Neural progenitor cell (in vitro differentiated cells): ENCODE measurements around the gene ACAA1. TPM values are rescaled to one million over a fixed set of nuclear protein-coding genes. Genes with fewer than 3 reads are reported as not detected.

Source experiments
- DNase-seq: peaks from one replicate; pipeline ENCODE4 v3.0.0-alpha.2; 2016; ENCODE audit warnings: low spot score
- H2AFZ ChIP-seq: fragments of 200-600 bp; sonication (generic); replicated peaks from 2 replicates; pipeline ENCODE4 v1.6.1; 2016; ENCODE audit warnings: antibody characterized with exemption
- H3F3A ChIP-seq: fragments of 200-600 bp; sonication (generic); 2 replicates; pipeline ENCODE4 v1.6.1; 2016; ENCODE audit warnings: antibody characterized with exemption, low read depth
- H3K27ac ChIP-seq: fragments of 200-600 bp; sonication (generic); 2 replicates; pipeline ENCODE4 v1.5.1; 2016; ENCODE audit warnings: mild to moderate bottlenecking
- H3K27me3 ChIP-seq: fragments of 200-600 bp; sonication (generic); 2 replicates; pipeline ENCODE4 v1.6.1; 2016; ENCODE audit warnings: mild to moderate bottlenecking, moderate library complexity
- H3K36me3 ChIP-seq: fragments of 200-600 bp; sonication (generic); 2 replicates; pipeline ENCODE4 v1.5.1; 2016
- H3K4me1 ChIP-seq: fragments of 200-600 bp; sonication (generic); 2 replicates; pipeline ENCODE4 v1.6.1; 2016; ENCODE audit warnings: mixed run types
- H3K4me2 ChIP-seq: fragments of 200-600 bp; sonication (generic); 2 replicates; pipeline ENCODE4 v1.6.1; 2016
- H3K4me3 ChIP-seq: fragments of 200-600 bp; sonication (generic); 2 replicates; pipeline ENCODE4 v1.5.1; 2016
- H3K79me2 ChIP-seq: fragments of 200-600 bp; sonication (generic); 2 replicates; pipeline ENCODE4 v1.6.1; 2016; ENCODE audit warnings: low read depth
- H3K9ac ChIP-seq: fragments of 200-600 bp; sonication (generic); 2 replicates; pipeline ENCODE4 v1.6.1; 2016
- H3K9me3 ChIP-seq: fragments of 200-600 bp; sonication (generic); 2 replicates; pipeline ENCODE4 v1.5.1; 2016; ENCODE audit warnings: low read depth
- H4K20me1 ChIP-seq: fragments of 200-600 bp; sonication (generic); 2 replicates; pipeline ENCODE4 v1.6.1; 2016; ENCODE audit warnings: low read depth
- H3K27ac Mint-ChIP-seq: 3 replicates; pipeline ENCODE4 v1.8.0; 2021; ENCODE audit warnings: mixed read lengths
- H3K27me3 Mint-ChIP-seq: 2 replicates; pipeline ENCODE4 v1.8.0; 2022; ENCODE audit warnings: low read depth, mild to moderate bottlenecking, inconsistent platforms, moderate library complexity, mixed read lengths; ENCODE audit not compliant: insufficient read depth
- H3K36me3 Mint-ChIP-seq: 3 replicates; pipeline ENCODE4 v1.8.0; 2021; ENCODE audit warnings: mixed read lengths
- H3K4me1 Mint-ChIP-seq: 3 replicates; pipeline ENCODE4 v1.8.0; 2021; ENCODE audit warnings: mixed read lengths
- H3K4me3 Mint-ChIP-seq: 3 replicates; pipeline ENCODE4 v1.8.0; 2021; ENCODE audit warnings: mild to moderate bottlenecking, moderate library complexity, mixed read lengths
- H3K9me3 Mint-ChIP-seq: 3 replicates; pipeline ENCODE4 v1.8.0; 2020; ENCODE audit warnings: mixed read lengths
- CTCF ChIP-seq: fragments of 200-600 bp; sonication (generic); IDR thresholded peaks from 2 replicates; pipeline ENCODE4 v1.5.1; 2017; ENCODE audit warnings: antibody characterized with exemption, mild to moderate bottlenecking
- EZH2 ChIP-seq: fragments of 200-600 bp; sonication (generic); IDR thresholded peaks from 2 replicates; pipeline ENCODE4 v1.6.1; 2017; ENCODE audit warnings: antibody characterized with exemption, mild to moderate bottlenecking, moderate library complexity
- EZH2phosphoT487 ChIP-seq: fragments of 200-600 bp; sonication (generic); IDR thresholded peaks from 2 replicates; pipeline ENCODE4 v1.6.1; 2017; ENCODE audit warnings: antibody characterized with exemption
- total RNA-seq: library from RNA; depleted of rRNA; stranded (reverse); fragments of >200 nt; gene quantifications from 2 replicates; pipeline ENCODE4 v1.2.3, GENCODE V29; 2015; ENCODE audit warnings: low replicate concordance

The ACAA1 gene
- total RNA-seq, 1 donor from 2014 or later, result 3.3 TPM

DNA sequence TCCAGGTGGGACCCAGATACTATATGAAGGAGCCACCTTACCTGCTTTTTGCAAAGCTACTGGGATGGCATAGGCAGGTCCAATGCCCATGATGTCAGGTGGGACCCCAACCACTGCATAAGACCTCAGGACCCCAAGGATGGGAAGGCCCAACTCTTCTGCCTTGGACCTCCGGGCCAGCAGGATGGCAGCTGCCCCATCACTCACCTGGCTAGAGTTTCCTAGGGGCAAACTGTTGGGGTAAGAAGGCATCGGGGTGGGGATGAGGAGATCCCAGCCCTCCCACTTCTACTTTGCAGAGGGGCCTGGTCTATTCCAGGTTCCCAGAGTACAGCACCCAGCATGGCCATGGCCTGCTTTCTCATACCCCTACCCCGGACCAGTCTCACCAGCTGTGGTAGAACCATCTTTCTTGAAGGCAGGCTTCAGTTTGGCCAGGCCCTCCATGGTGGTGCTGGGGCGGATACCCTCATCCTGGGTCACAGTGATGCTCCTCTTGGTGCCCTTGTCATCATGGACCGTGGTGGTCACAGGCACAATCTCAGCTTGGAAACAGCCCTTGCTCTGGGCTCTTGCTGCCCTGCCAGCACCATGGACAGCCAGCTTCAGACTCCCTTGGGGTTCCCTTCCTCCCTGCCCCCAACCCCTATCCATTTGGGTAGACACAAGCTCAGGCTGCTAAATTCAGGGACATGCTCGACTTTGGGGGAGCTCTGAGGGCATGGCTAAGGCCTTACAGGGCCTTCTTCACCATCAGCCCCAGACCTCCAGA, 10.6 kb downstream of the ACAA1 start:
- Histone ChIP-seq H3K9me3 (no peaks in the 10 kb centered on the region), H4K20me1 (peaks cover 6% of the 10 kb centered on the region), H3K9ac (no peak overlapping the region), H3K4me3 (no peak overlapping the region), H3K27me3 (no peaks in the 10 kb centered on the region), H3K79me2 (no peaks in the 10 kb centered on the region), H3K4me2 (no peak overlapping the region), H3K27ac (no peak overlapping the region), H3F3A (no peaks in the 10 kb centered on the region), H2AFZ (no peak overlapping the region), H3K4me1 (no peaks in the 10 kb centered on the region), H3K36me3 (no peaks in the 10 kb centered on the region)
- Mint-ChIP-seq H3K9me3 (no peaks in the 10 kb centered on the region), H3K27ac (no peak overlapping the region), H3K36me3 (peaks cover 23% of the 10 kb centered on the region), H3K27me3 (no peaks in the 10 kb centered on the region), H3K4me1 (no peaks in the 10 kb centered on the region), H3K4me3 (no peak overlapping the region)
- no peak for TF ChIP-seq EZH2
- no peak for DNase-seq

DNA sequence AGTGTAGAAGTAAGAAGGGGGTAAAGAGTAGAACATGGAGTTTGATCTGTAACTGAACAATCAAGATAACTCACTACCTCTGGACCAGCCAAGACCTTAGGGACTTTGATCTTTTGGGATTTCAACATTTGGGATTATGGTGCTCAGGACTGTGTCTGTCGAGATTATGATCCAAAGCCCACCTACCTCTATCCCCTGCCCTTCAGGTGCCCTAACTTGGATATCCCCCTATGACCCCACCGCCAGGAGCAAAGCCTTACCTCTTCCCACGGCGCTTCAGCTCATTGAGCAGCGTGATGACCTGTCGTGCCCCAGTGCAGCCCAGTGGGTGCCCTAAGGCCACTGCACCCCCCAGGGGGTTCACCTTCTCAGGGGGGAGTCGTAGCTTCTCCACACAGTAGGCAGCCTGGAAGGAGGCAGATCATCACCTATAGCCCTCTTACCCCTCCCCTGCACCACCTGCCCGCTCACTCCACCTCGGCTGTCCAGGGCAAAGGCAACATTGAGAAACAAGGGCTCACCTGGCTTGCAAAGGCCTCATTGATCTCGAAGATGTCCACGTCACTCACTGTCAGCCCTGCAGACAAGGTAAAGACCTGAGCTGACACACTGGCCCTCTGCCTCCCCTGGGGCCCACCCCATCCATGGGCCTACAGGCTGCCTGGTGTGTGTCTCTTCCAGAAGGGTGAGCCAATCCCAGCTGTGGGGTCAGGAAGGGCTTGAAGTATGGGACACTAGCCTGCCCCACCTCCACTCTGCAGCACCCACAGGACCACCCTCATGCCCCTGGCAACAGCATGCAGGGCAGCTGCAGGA, 11.4 kb downstream of the ACAA1 start:
- no peaks in the 10 kb centered on the region for H3K4me1 ChIP-seq
- H3K4me1 Mint-ChIP-seq, result no peaks in the 10 kb centered on the region
- no peak overlapping the region for H3K27ac Mint-ChIP-seq
- H2AFZ ChIP-seq, result no peak overlapping the region
- H3K4me3 Mint-ChIP-seq, result no peak overlapping the region
- TF ChIP-seq EZH2 (no peak), CTCF (no peak), EZH2phosphoT487 (no peak)
- no peaks in the 10 kb centered on the region for H3K27me3 ChIP-seq
- no peak overlapping the region for H3K4me2 ChIP-seq
- no peaks in the 10 kb centered on the region for H3K9me3 ChIP-seq
- no peaks in the 10 kb centered on the region for H3K36me3 ChIP-seq
- H3K27me3 Mint-ChIP-seq, result no peaks in the 10 kb centered on the region
- no peaks in the 10 kb centered on the region for H3K79me2 ChIP-seq
- no peak overlapping the region for H3K27ac ChIP-seq
- no peak overlapping the region for H3K9ac ChIP-seq
- H3K36me3 Mint-ChIP-seq, result peaks cover 24% of the 10 kb centered on the region
- no peak for DNase-seq
- no peak overlapping the region for H3K4me3 ChIP-seq
- H3K9me3 Mint-ChIP-seq, result no peaks in the 10 kb centered on the region
- no peaks in the 10 kb centered on the region for H3F3A ChIP-seq
- peaks cover 3% of the 10 kb centered on the region for H4K20me1 ChIP-seq

DNA sequence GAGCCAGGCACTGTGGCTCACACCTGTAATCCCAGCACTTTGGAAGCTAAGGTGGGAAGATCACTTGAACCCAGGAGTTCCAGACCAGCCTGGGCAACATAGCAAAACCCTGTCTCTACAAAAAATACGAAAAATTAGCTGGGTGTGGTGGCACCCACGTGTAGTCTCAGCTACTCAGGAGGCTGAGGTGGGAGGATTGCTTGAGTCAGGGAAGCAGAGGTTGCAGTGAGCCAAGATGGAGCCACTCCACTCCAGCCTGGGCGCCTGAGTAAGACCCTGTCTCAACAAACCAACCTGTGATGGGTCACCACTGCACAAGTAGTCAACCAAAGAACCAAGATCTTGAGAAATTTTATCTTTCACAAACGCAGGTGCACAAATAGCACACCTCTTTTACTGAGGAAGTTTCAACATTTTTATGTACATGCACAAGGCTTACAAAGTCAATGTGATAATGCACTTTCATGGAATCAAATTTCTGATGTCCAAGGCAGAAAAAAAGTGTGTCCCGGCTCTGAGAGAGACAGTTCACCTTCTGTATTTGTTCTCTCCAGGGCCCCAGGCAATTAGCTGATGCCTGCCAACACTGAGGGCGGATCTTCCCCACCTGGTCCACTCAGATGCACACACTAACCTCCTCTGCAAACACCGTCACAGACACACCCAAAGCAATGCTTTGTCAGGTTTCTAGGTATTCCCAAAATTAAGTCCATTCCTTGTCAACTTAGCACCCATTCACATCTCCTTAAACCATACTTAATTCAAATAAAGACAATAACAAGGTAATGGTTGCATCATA, 12.4 kb downstream of the ACAA1 start:
- Histone ChIP-seq H3K36me3 (no peaks in the 10 kb centered on the region), H3K9me3 (no peaks in the 10 kb centered on the region), H3K4me2 (no peak overlapping the region), H3K4me1 (no peaks in the 10 kb centered on the region), H3K4me3 (no peak overlapping the region), H3K27me3 (no peaks in the 10 kb centered on the region), H3K79me2 (no peaks in the 10 kb centered on the region), H3K9ac (no peak overlapping the region), H4K20me1 (peaks cover 3% of the 10 kb centered on the region), H3F3A (no peaks in the 10 kb centered on the region), H2AFZ (no peak overlapping the region), H3K27ac (no peak overlapping the region)
- Mint-ChIP-seq H3K27me3 (no peaks in the 10 kb centered on the region), H3K36me3 (peaks cover 22% of the 10 kb centered on the region), H3K4me3 (no peak overlapping the region), H3K27ac (no peak overlapping the region), H3K4me1 (no peaks in the 10 kb centered on the region), H3K9me3 (no peaks in the 10 kb centered on the region)
- TF ChIP-seq EZH2 (no peak), EZH2phosphoT487 (no peak), CTCF (no peak)
- no peak for DNase-seq
